ENCODE results near the gene PARS2.

- no peak for TF ChIP-seq POLR2A (IDR thresholded peaks at IDR 0.05)
- TF ChIP-seq, protein P1, sequence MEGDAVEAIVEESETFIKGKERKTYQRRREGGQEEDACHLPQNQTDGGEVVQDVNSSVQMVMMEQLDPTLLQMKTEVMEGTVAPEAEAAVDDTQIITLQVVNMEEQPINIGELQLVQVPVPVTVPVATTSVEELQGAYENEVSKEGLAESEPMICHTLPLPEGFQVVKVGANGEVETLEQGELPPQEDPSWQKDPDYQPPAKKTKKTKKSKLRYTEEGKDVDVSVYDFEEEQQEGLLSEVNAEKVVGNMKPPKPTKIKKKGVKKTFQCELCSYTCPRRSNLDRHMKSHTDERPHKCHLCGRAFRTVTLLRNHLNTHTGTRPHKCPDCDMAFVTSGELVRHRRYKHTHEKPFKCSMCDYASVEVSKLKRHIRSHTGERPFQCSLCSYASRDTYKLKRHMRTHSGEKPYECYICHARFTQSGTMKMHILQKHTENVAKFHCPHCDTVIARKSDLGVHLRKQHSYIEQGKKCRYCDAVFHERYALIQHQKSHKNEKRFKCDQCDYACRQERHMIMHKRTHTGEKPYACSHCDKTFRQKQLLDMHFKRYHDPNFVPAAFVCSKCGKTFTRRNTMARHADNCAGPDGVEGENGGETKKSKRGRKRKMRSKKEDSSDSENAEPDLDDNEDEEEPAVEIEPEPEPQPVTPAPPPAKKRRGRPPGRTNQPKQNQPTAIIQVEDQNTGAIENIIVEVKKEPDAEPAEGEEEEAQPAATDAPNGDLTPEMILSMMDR (IDR thresholded peaks at IDR 0.05): no peak
Observed at GRCh38 chr1:54768093-54768492, 3.8 kb upstream of the PARS2 start.
